ENCODE results near the gene FRMPD3. TPM values are rescaled to one million over a fixed set of nuclear protein-coding genes. Genes with fewer than 3 reads are reported as not detected.
"Not testable (repeated sequence)": the region's sequence is repeated elsewhere in the genome, so short reads cannot be mapped to it uniquely, and the experiment has no call there.

The FRMPD3 gene
- total RNA-seq, 1 donor from 2014 or later: 1.9 TPM

- H3K4me1 Mint-ChIP-seq (ENCODE audit: unreplicated experiment): no peaks in the 10 kb centered on the region
- H3K9me3 Mint-ChIP-seq: no peaks in the 10 kb centered on the region
- H3K36me3 Mint-ChIP-seq: no peaks in the 10 kb centered on the region
- H3K4me3 Mint-ChIP-seq: no peak overlapping the region
- no peak for DNase-seq (ENCODE audit: extremely low spot score, unreplicated experiment)
- TF ChIP-seq, protein P1, sequence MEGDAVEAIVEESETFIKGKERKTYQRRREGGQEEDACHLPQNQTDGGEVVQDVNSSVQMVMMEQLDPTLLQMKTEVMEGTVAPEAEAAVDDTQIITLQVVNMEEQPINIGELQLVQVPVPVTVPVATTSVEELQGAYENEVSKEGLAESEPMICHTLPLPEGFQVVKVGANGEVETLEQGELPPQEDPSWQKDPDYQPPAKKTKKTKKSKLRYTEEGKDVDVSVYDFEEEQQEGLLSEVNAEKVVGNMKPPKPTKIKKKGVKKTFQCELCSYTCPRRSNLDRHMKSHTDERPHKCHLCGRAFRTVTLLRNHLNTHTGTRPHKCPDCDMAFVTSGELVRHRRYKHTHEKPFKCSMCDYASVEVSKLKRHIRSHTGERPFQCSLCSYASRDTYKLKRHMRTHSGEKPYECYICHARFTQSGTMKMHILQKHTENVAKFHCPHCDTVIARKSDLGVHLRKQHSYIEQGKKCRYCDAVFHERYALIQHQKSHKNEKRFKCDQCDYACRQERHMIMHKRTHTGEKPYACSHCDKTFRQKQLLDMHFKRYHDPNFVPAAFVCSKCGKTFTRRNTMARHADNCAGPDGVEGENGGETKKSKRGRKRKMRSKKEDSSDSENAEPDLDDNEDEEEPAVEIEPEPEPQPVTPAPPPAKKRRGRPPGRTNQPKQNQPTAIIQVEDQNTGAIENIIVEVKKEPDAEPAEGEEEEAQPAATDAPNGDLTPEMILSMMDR (conservative IDR thresholded peaks at IDR 0.05): no peak
- H3K27ac Mint-ChIP-seq: no peak overlapping the region
- H3K27me3 Mint-ChIP-seq: no peaks in the 10 kb centered on the region
Observed at GRCh38 chrX:107465932-107466620, 16.6 kb downstream of the FRMPD3 start.

GRCh38 chrX:107467271-107467670 is 17.8 kb downstream of the FRMPD3 start:
- no peak for DNase-seq (ENCODE audit: extremely low spot score, unreplicated experiment)
- TF ChIP-seq, protein P1 (conservative IDR thresholded peaks at IDR 0.05): no peak
- Mint-ChIP-seq H3K27me3 (no peaks in the 10 kb centered on the region), H3K27ac (no peak overlapping the region), H3K4me3 (no peak overlapping the region), H3K36me3 (no peaks in the 10 kb centered on the region), H3K9me3 (no peaks in the 10 kb centered on the region), H3K4me1 (ENCODE audit: unreplicated experiment) (no peaks in the 10 kb centered on the region)

GRCh38 chrX:107470198-107470597 is 20.7 kb downstream of the FRMPD3 start:
- Mint-ChIP-seq H3K4me3 (no peak overlapping the region), H3K9me3 (peaks cover 4% of the 10 kb centered on the region), H3K27me3 (no peaks in the 10 kb centered on the region), H3K36me3 (no peaks in the 10 kb centered on the region), H3K4me1 (ENCODE audit: unreplicated experiment) (no peaks in the 10 kb centered on the region), H3K27ac (no peak overlapping the region)
- TF ChIP-seq, protein P1 (conservative IDR thresholded peaks at IDR 0.05): no peak
- no peak for DNase-seq (ENCODE audit: extremely low spot score, unreplicated experiment)

- Mint-ChIP-seq H3K4me1 (ENCODE audit: unreplicated experiment) (no peaks in the 10 kb centered on the region), H3K27me3 (no peaks in the 10 kb centered on the region), H3K9me3 (peaks cover 4% of the 10 kb centered on the region), H3K27ac (no peak overlapping the region), H3K4me3 (no peak overlapping the region), H3K36me3 (no peaks in the 10 kb centered on the region)
- DNase-seq (ENCODE audit: extremely low spot score, unreplicated experiment): no peak
- TF ChIP-seq, protein P1 (conservative IDR thresholded peaks at IDR 0.05): peak; percentile 33
Observed at GRCh38 chrX:107470971-107471370, 21.5 kb downstream of the FRMPD3 start.

DNA sequence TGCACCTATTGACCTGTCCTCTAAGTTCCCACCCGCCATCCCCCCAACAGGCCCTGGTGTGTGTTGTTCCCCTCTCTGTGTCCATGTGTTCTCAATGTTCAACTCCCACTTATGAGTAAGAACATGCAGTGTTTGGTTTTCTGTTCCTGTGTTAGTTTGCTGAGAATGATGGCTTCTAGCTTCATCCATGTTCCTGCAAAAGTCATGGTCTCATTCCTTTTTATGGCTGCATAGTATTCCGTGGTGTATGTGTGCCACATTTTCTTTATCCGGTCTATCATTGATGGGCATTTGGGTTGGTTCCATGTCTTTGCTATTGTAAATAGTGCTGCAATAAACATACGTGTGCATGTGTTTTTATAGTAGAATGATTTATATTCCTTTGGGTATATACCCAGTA is 22.0 kb downstream of the FRMPD3 start:
- H3K4me1 Mint-ChIP-seq (ENCODE audit: unreplicated experiment); H3K27ac Mint-ChIP-seq; H3K4me3 Mint-ChIP-seq; H3K36me3 Mint-ChIP-seq; H3K9me3 Mint-ChIP-seq; H3K27me3 Mint-ChIP-seq; DNase-seq (ENCODE audit: extremely low spot score, unreplicated experiment): not testable (repeated sequence)

DNA sequence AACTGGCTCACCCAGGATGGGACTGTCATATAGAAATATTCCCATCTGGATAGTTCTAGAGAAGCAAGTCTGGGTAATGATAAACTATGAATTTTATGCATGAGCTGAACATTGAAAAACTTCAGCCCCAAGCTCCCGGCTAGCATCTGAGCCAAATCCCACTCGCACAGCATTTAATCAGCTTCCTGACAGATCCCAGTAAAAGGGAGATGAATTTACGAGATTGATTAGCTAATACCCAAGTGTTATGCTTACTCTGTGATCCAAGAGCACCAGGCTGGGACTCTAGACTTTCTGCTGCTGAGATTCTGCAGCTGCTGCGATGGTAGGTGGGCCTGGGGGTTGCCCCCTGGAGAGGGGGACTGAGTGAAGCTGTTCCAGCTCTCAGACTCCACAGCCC is 28.0 kb downstream of the FRMPD3 start:
- H3K27ac Mint-ChIP-seq: no peak overlapping the region
- no peaks in the 10 kb centered on the region for H3K27me3 Mint-ChIP-seq
- H3K36me3 Mint-ChIP-seq: no peaks in the 10 kb centered on the region
- TF ChIP-seq, protein P1 (conservative IDR thresholded peaks at IDR 0.05): no peak
- no peak for DNase-seq (ENCODE audit: extremely low spot score, unreplicated experiment)
- H3K4me3 Mint-ChIP-seq: no peak overlapping the region
- H3K9me3 Mint-ChIP-seq: peaks cover 4% of the 10 kb centered on the region
- no peaks in the 10 kb centered on the region for H3K4me1 Mint-ChIP-seq (ENCODE audit: unreplicated experiment)

Data from type B pancreatic cell (in vitro differentiated cells).